ENCODE results near the gene FOXA3. TPM values are rescaled to one million over a fixed set of nuclear protein-coding genes. Genes with fewer than 3 reads are reported as not detected.

Gene FOXA3
- total and polyA plus RNA-seq, 3 donors from 2014 or later: 1.5 to 1.7 (median 1.7) TPM

- intact Hi-C loops (cut with DNase I; ENCODE audit: low total_unique reads): no loop called here
- Histone ChIP-seq H3K27ac (no peak overlapping the region), H3K4me3 (no peak overlapping the region), H3K27me3 (no peaks in the 10 kb centered on the region), H3K4me1 (no peaks in the 10 kb centered on the region), H3K36me3 (ENCODE audit: low read depth, missing control alignments) (no peaks in the 10 kb centered on the region), H3K9me3 (no peaks in the 10 kb centered on the region)
- WGBS, 2 donors: 93 to 97% methylated on average over 4 to 13 of the region's 13 CpGs
- no peak for DNase-seq
- TF ChIP-seq POLR2A (IDR thresholded peaks at IDR 0.05): no peak
- TF ChIP-seq, protein P1, sequence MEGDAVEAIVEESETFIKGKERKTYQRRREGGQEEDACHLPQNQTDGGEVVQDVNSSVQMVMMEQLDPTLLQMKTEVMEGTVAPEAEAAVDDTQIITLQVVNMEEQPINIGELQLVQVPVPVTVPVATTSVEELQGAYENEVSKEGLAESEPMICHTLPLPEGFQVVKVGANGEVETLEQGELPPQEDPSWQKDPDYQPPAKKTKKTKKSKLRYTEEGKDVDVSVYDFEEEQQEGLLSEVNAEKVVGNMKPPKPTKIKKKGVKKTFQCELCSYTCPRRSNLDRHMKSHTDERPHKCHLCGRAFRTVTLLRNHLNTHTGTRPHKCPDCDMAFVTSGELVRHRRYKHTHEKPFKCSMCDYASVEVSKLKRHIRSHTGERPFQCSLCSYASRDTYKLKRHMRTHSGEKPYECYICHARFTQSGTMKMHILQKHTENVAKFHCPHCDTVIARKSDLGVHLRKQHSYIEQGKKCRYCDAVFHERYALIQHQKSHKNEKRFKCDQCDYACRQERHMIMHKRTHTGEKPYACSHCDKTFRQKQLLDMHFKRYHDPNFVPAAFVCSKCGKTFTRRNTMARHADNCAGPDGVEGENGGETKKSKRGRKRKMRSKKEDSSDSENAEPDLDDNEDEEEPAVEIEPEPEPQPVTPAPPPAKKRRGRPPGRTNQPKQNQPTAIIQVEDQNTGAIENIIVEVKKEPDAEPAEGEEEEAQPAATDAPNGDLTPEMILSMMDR (IDR thresholded peaks at IDR 0.05): no peak
Observed at GRCh38 chr19:45847663-45848062, 16.5 kb upstream of the FOXA3 start.

GRCh38 chr19:45848922-45849321 is 15.2 kb upstream of the FOXA3 start:
- no peak overlapping the region for H3K4me3 ChIP-seq
- 88 to 94% methylated on average over 4 of the region's 4 CpGs for WGBS, 2 donors
- no peaks in the 10 kb centered on the region for H3K9me3 ChIP-seq
- TF ChIP-seq, protein P1 (IDR thresholded peaks at IDR 0.05): peak in 1 of 3 experiments; percentile 17
- TF ChIP-seq POLR2A (IDR thresholded peaks at IDR 0.05): no peak
- DNase-seq: no peak
- intact Hi-C loops (cut with DNase I; ENCODE audit: low total_unique reads): no loop called here
- H3K27me3 ChIP-seq: no peaks in the 10 kb centered on the region
- H3K27ac ChIP-seq: no peak overlapping the region
- H3K36me3 ChIP-seq (ENCODE audit: low read depth, missing control alignments): no peaks in the 10 kb centered on the region
- no peaks in the 10 kb centered on the region for H3K4me1 ChIP-seq

DNA sequence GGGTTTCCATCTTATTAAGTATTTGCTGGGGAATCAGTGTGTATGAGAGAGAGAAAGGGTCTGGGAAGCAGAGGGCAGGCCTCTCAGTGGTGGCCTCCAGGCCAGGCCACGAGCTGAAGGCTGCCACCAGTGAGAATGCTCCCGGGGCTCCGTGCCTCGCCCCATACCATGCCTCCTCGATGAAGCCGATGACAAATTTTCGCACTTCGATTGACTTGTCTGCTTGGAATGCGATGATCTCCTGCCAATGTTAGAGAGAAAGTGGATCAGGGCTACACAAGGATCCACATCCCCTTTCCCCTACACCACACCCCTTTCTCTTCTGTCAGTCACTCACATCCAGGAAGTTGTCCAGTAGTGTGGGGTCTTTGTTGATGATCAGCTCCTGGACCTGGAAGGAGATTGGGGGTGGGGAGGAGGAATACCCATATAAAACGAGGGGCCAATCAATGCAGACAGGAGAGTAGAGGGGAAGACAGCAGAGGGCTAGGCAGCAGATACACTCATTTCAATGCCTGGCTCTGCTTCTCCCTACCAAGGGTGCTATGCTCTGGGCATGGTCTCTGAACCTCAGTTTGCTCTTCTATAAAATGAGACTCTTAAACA is 11.9 kb upstream of the FOXA3 start:
- intact Hi-C loops (cut with DNase I; ENCODE audit: low total_unique reads): no loop called here
- Histone ChIP-seq H3K9me3 (no peaks in the 10 kb centered on the region), H3K36me3 (ENCODE audit: low read depth, missing control alignments) (no peaks in the 10 kb centered on the region), H3K27ac (no peak overlapping the region), H3K4me3 (no peak overlapping the region), H3K4me1 (no peaks in the 10 kb centered on the region), H3K27me3 (no peaks in the 10 kb centered on the region)
- TF ChIP-seq, protein P1 (IDR thresholded peaks at IDR 0.05): no peak
- no peak for TF ChIP-seq POLR2A (IDR thresholded peaks at IDR 0.05)
- no peak for DNase-seq
- 89 to 91% methylated on average over 10 of the region's 10 CpGs for WGBS, 2 donors

DNA sequence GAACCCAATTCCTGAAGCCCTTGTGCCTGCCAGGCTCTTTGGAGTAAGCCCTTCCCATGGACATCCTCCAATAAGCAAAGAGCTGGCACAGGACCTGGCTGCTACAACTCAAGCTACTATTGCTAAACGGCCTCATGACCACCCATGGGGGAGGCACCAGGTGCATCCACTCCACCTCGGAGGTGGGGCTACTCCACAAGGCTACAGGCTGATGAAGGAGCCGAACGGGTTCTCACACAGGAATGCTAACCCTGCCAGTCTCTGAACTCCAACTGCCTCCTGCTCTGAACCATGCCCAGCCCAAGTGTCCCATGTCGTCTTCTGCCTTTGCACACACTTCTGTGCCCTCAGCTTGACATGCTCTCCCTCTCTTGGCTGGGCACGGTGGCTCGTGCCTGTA is 11.1 kb upstream of the FOXA3 start:
- no peaks in the 10 kb centered on the region for H3K36me3 ChIP-seq (ENCODE audit: low read depth, missing control alignments)
- DNase-seq: no peak
- no peaks in the 10 kb centered on the region for H3K27me3 ChIP-seq
- TF ChIP-seq, protein P1 (IDR thresholded peaks at IDR 0.05): no peak
- no peak for TF ChIP-seq POLR2A (IDR thresholded peaks at IDR 0.05)
- H3K27ac ChIP-seq: no peak overlapping the region
- no peaks in the 10 kb centered on the region for H3K9me3 ChIP-seq
- 80 to 85% methylated on average over 4 to 7 of the region's 7 CpGs for WGBS, 2 donors
- intact Hi-C loops (cut with DNase I; ENCODE audit: low total_unique reads): no loop called here
- no peak overlapping the region for H3K4me3 ChIP-seq
- H3K4me1 ChIP-seq: no peaks in the 10 kb centered on the region

- 89 to 96% methylated on average over 3 to 16 of the region's 16 CpGs for WGBS, 2 donors
Observed at GRCh38 chr19:45854167-45854778, 9.9 kb upstream of the FOXA3 start.

More at GRCh38 chr19:45854167-45854778, 9.9 kb upstream of the FOXA3 start:
- Histone ChIP-seq H3K27ac (no peak overlapping the region), H3K4me3 (no peak overlapping the region), H3K4me1 (no peaks in the 10 kb centered on the region), H3K36me3 (ENCODE audit: low read depth, missing control alignments) (no peaks in the 10 kb centered on the region), H3K27me3 (no peaks in the 10 kb centered on the region), H3K9me3 (no peaks in the 10 kb centered on the region)
- DNase-seq: no peak
- intact Hi-C loops (cut with DNase I; ENCODE audit: low total_unique reads): no loop called here
- TF ChIP-seq, protein P1 (IDR thresholded peaks at IDR 0.05): no peak
- no peak for TF ChIP-seq POLR2A (IDR thresholded peaks at IDR 0.05)

Data from testis (tissue), 3 donors.